LHCN-M2 (cell line): ENCODE data around the gene GPR12. TPM values are rescaled to one million over a fixed set of nuclear protein-coding genes. Genes with fewer than 3 reads are reported as not detected.

ENCODE experiments used
- DNase-seq: peaks from one replicate; pipeline ENCODE4 v3.0.0-alpha.2; 2012; ENCODE audit warnings: low read depth
- total RNA-seq: library from RNA; depleted of rRNA; stranded (reverse); fragments of >200 nt; gene quantifications from 2 replicates; pipeline ENCODE4 v1.2.3, GENCODE V29; 2014; rRNA removed

Gene GPR12
- total RNA-seq, 1 experiment from 2014 or later: not detected

GRCh38 chr13:26705536-26705935 is 55.0 kb downstream of the GPR12 start:
- DNase-seq: no peak

Other genes starting within 250 kb of the GPR12 start
- 7.6 and 8.3 TPM in 2 replicates for gene WASF3, start 203.1 kb downstream of the GPR12 start, total RNA-seq